ENCODE measurements around the gene ZNF594.
"Not testable (repeated sequence)": the region's sequence is repeated elsewhere in the genome, so short reads cannot be mapped to it uniquely, and the experiment has no call there.

The ZNF594 gene

DNA sequence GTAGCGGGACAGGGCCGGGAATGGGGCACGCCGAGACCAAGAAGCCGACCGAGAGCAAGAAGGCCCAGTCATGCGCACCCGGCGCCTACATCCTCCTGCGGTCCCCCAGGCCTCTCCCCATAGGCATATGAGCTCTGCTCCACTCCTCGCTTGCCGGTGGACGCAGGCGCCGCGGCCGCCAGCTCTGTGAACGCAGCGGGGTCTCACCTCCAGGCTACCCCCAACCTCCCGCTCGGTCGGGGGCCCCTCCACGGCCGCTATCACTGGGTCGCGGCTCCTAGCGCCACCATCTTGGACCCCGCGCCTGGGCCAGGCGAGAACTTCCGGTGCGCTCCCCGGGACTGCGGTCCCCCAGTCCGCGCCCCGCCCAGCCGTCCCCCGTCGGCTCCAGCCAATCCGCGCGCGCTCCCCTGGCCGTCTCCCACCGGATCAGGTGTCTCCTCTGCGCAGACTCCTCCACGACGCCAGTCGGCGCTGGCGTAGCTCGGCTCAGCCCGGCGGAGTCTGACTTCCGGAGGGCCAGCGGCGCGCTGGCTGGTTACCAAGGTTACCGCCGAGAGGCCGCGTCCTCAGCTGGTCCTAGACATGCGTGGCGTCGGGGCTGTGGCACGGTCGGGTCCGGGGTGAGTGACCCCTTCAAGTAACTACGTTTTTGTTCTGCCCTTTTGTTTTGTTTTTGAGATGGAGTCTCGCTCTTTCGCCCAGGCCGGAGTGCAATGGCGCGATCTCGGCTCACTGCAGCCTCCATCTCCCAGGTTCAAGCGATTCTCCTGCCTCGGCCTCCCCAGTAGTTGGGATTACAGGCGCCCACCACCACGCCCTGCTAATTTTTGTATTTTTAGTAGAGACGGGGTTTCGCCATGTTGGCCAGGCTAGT, at the start of gene ZNF594:
TSS of gene ZNF594 (minus strand) at position 328 of the 877 bp plus-strand sequence. CDS start 7,612 bp downstream, outside the sequence.
- peak; percentile 97 for DNase-seq

DNA sequence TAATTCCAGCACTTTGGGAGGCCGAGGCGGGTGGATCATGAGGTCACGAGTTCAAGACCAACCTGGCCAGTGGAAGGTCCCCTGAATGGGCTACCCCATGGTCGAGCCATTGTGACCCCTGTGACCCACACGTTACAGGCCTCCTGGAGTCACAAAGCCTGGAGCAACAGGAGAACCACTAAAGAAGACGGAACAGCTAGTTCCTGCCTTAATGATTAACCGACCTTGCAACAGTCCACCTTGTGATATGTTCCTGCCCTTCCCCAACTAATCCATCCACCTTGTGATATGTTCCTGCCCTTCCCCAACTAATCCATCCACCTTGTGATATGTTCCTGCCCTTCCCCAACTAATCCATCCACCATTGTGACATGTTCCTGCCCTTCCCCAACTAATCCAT, 48.1 kb upstream of the ZNF594 start:
- not testable (repeated sequence) for DNase-seq

DNA sequence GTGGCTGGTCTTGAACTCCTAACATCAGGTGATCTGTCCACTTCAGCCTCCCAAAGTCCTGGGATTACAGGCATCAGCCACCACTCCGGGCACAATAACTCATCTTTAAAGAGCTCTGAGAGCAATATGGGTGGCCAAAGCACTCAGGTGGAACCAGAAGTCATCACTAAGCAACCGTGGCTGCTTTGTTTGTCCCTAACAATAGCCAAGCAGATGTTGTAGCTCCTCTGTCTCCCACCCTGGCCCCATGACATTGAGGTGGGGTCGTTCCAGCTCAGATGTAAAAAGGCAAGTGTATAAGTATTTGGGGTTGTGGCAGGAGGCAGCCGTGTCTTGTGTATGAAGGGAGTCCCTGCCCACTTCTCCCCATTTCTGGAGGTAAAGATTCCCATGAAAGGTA, 46.7 kb upstream of the ZNF594 start:
- no peak for DNase-seq

DNA sequence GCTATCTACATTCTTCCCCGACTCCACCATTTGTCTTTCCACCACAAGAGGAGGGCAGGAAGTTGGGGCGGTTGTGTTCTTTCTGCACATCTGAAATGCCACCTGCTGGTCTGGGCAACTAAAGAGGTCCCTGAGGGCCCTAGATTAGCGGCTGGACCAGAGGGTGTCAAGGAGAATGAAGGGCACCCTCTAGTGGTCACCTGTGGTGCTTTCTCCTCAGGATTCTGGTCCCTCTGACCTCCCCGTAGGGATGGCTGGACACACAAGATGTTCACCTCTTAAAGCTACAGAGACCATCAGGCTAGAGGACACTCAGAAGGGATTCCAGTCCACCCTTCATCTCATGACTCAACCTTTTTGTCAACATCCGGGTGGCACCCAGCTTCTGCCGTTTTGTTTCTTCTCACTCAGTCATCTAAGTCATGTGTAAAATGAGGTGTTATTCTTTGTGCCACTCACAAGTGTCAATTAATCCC, 45.9 kb upstream of the ZNF594 start:
- no peak for DNase-seq

DNA sequence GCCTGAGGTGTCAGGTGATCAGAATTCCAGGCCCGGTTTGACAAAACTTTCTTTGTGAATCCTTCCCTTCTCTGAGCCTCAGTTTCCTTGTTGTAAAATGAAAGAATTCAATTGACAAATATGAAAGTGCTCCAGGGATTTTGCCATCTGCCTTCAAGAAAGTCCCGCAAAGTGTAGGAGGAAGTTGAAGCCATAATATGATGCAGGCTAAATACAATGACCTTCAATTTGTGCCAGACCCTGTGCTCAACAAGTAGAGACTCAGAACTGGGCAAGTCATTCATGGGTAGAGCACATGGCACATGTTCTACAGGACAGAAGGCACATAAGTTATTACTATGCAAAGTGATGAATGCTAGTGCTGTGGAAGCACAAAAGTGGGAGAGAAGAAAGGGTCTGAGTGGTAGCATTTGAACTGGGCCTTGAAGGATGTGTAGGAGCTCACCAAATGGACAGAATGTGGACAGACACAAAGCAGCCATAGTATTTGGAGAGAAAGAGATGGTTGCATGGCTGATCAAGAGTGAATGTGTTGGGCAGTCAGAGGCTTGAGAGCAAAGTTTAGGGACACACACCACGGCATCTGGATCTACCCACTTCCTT, 45.4 kb upstream of the ZNF594 start:
- no peak for DNase-seq

DNA sequence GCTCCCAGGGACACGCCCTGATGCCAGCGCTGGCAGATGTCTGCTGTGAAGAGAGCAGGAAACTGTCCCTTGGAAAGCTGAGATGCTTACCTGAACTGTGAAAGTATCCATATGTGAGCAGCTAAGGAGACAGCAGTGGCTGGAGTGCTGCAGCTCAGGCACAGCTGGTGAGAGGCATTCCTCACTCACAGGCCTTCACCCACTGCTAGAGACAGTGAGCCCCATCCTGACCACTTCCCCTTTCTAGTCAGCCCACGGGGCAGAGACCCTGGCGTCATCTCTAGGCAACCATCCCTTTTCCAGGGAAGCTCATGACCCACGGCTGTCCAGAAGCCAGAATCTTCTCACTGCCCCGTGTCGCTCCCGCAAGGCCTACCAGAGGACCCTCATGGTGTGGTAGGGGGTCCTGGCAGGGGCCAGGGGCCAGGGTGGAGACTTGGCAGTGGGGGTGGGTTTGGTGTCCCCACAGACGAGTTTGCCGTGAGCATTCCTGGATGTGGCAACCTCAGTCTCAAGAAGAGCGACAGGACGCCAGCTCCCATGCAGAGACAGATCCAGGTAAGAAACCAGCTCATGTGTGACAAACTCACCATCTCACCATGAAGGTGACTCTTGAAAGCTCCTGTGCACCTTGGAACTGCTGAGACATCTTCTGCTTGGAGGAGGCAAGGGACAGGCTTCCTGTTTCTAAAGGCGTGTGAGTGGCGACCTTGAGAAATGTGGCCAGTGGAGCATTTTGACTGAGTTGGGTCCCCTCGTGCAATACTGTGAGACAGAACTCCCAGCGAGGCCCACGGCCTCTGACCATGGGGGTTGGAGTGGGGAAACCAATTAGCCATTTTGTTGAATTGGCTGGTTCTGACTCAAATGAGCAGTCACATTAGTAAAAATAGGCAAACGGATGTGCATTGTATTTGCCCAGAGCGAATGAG, 43.2 kb upstream of the ZNF594 start, which contains the start of gene SCIMP:
TSS of gene SCIMP (minus strand) at position 216 of the 932 bp plus-strand sequence. CDS start at position 111, 105 bp downstream.
- DNase-seq = no peak

DNA sequence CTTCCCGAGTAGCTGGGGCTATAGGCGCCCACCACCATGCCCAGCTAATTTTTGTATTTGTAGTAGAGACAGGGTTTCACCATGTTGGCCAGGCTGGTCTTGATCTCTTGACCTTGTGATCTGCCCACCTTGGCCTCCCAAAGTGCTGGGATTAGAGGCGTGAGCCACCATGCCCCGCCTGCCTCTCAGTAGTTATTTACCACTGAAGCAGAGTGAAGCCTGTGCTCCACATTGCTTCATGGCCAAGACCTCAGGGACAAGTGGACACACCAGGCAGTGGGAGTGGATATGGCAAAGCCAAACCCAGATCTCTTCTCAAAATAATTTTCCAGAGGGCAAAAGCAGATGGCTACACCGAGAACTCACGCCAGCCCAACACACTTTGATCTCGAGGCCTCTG, 41.8 kb upstream of the ZNF594 start:
- not testable (repeated sequence) for DNase-seq

DNA sequence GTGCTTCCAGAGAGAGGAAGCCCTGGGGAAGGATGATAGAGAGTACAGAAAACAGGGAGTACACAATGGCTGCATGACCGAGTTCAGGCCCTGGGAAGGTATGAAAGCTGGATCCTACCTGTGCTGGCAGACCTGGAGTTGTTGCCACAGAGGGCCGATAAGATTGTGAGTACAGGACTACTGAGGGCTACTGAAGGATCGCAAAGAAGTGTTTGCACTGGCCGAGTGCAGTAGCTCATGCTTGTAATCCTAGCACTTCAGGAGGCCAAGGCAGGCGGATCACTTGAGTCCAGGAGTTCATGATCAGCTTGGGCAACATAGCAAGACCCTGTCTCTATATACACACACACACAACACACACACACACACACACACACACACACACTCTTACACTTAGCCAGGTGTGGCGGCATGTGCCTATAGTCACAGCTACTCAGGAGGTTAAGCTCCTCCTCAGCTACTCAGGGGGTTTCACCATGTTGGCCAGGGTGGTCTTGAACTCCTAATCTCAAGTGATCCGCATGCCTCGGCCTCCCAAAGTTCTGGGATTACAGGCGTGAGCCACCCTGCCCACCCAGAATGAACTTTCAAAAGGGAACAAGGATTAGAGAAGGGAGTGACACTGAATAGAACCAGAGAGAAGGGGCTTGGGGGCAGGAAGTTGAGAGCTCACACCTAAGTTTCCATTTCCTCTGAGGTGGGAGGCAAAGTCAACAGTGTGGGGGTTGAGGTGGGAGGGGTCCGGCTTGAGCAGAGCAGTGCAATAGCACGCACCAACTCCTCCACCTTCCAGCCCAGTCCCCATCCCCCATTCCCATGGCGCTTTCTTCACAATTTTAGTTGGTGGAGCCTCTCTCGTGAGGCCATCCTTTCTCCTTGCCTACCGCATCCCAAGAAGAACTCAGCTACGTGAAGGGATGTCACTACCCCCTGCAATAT, 35.5 kb upstream of the ZNF594 start:
- no peak for DNase-seq

DNA sequence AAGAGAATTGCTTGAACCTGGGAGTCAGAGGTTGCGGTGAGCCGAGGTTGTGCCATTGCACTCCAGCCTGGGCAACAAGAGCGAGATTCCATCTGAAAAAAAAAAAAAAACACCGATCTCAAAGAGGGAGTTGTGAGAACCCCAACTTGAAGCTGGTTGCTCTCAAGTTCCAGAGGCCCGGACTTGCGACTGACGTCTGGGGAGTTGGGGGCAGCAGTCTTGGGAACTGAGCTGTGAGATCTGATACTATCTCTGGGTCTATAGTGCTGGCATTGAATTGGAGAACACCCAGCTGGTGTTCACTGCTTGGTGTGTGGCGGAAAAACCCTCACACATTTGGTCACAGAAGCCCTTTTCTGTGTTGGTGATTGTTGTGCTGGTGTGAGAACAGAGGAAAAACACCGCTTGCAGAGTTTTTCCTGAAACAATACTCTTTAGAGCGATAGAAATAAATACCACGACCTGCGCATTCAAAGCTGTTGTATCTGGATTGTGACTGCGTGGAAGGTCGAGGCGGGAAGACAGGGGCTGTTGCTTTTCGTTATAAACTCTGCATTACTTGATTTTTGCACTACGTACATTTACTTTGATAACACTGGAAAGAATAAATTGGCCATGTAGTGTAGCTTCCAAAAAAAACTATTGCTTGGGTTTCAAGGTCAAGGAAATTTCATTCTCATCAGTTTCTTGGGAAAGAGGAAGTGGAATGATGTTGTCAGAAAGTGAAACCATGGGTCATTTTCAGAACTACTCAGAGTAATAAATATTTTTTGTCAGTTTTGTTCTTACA, 34.2 kb upstream of the ZNF594 start:
- DNase-seq = no peak

DNA sequence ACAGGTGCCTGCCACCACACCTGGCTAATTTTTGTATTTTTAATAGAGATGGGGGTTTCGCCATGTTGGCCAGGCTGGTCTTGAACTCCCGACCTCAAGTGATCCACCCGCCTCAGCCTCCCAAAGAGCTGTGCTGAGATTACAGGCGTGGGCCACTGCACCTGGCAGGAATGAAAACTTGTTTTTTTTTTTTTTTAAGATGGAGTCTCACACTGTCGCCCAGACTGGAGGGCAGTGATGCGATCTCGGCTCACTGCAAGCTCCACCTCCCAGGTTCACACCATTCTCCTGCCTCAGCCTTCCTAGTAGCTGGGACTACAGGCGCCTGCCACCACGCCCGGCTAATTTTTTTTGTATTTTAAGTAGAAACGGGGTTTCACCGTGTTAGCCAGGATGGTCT, 30.2 kb upstream of the ZNF594 start:
- DNase-seq = not testable (repeated sequence)

DNA sequence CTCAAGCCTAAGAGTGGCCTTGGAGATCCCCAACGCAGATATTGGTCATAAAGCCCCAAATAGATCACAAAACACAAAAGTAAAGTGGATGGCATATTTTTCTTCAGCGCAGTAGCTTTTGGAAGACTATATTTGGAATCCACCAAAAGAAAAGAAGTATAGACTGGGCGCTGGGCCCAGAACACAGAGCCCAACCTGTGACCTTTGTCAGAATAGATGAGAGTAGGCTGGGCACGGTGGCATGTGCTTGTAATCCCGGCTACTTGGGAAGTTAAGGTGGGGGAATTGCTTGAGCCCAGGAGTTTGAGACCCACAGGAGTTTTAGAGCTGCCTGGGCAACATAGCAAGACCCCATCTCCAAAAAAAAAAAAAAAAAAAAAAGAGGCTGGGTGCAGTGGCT, 28.4 kb upstream of the ZNF594 start:
- no peak for DNase-seq

DNA sequence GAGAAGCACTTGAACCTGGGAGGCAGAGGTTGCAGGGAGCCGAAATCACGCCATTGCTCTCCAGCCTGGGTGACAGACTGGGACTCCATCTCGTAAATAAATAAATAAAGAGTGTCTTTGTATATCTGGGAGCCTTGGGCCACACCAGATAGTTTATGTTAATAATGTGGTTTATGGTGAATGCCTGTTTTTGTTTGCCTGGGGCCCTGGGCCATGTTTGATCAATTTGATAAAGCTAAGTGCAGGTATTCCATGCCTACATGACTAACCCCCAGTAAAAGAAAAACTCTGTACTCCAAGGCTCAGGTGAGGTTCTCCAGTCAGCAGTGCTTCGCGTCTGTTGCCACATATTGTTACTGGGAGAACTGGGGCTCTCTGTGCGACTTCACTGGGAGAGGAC, 27.9 kb upstream of the ZNF594 start:
- no peak for DNase-seq

DNA sequence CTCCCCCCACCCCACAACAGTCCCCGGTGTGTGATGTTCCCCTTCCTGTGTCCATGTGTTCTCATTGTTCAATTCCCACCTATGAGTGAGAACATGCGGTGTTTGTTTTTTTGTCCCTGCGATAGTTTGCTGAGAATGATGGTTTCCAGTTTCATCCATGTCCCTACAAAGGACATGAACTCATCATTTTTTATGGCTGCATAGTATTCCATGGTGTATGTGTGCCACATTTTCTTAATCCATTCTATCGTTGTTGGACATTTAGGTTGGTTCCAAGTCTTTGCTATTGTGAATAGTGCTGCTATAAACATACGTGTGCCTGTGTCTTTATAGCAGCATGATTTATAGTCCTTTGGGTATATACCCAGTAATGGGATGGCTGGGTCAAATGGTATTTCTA, 25.9 kb upstream of the ZNF594 start:
- DNase-seq = not testable (repeated sequence)

DNA sequence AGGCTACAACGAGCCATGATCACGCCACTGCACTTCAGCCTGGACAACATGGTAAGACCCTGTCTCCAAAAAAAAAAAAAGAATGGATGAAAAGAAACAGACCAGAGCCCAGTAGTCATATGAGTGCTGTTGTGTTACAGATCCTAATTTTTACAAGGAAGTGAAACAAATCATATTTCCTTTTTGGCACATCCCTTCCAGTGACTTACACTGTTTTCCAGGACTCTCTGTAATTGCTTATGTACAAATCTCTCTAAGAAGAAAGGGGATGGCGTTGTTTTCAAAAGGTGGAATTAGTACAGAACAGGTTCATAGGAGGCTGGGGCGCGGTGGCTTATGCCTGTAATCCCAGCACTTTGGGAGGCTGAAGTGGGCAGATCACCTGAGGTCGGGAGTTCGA, 19.8 kb upstream of the ZNF594 start:
- DNase-seq = no peak

DNA sequence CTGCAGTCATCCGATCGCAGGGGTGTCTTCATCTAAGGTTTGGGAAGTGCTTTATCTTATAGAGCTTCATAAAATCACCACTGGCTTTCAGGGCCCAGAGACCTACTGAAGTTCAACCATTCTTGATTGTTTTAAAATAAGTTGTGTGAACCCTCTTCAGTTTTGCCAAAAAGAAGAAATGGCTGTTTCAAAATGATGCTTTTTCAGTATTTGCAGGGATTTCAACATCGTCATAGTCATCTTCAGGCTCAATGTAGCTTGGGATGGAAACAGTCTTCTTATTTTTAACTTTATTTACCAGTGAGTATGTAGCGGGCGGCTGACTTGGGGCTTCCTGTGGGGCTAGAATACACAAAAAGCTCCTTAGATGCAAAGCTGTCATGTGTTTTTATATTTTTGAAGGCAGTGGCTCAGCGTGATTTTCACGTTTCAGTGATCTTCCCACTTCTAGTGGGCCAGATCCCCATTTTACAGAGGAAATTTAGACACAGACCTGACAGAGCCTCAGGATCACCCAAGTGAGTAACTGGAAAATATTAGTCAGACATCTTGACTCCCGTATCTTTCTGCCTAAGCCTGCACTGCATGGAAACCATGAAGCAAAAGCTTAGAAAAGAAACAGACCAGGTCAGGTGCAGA, 19.1 kb upstream of the ZNF594 start:
- no peak for DNase-seq

DNA sequence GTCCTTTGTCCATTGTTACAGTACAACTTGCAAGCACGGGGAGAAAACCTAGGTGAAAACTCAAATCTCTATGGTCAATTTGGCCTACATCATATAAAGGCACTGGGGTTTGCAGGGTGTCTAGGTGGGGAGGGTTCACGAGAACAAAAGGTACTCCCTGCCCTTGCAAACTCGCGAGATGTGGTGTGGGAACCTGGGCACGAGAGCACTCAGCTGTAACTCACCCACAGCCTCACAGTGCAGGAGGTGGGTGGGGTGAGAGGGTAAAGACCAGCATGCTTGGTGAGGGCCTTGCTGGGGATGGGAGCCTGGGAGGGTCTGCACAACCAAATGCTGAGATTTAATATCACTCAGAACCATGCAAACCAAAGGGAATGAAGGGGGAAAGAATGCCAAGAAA, 18.4 kb upstream of the ZNF594 start:
- no peak for DNase-seq

DNA sequence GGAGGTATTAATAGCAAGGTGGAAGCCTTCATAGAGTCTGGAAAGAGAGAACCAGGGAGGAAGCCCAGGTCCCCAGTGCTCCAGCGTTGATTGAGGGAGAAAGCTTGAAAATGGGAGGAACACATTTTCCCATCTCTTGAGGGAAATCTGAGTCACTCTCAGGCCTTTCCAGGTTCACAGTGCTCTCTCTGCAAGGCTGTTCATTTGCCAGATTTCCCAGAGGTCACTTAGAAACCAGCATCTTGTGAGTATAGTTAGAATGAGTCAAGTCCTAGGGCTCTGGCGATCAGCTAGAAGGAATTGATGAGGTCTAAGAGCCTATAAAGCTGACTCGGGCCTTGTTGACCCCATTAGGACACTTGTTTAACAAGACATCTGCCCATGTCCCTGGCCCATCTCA, 17.7 kb upstream of the ZNF594 start:
- DNase-seq = no peak

DNA sequence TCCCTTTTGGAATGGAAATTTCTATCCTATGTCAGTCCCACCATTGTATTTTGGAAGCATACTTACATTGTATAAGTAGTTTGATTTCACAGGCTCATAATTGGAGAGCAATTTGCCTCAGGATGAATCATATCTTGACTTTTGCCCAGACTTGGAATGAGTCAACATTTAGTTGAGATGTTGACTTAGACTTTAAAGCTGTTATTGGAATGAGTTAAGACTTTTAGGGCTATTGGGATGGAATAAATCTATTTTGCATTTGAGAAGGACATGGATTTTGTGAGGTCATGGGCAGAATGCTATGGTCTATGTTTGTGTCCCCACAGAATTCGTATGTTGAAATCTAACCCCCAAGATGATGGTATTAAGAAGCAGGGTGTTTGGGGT, 12.2 kb upstream of the ZNF594 start:
- no peak for DNase-seq

DNA sequence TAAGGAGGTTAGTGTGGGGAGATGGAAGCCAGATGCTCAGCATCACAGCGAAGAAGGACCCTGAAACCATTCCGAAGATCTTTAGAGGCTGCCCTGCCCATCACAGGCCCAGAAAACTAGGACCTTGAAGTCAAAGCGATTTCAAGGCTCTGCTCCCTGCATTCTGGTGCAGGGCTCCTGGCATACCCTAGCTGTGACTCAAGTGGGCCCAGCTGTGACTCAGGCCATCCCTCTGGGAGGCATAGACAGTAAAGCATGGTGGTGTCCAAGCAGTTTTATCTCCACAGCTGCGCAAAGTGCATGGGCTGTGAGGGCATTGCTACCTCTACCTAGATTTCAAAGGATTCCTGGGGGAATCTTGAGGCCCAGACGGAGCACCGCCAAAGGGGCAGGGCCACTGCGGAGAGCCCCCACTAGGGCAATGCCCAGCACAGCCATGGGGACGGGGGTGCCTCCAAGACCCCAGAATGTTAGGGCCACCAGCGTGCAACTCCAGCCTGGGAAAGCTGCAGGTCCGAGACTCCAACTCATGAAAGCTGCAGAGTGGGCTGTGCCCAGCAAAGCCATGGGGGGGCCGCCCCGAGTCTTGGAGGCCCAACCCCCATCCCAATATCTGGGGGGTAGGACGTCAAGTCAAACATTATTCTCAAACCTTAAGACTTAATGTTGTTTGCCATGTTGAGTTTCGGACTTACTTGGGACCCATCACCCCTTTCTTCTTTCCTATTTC, 11.7 kb upstream of the ZNF594 start:
- DNase-seq = no peak

DNA sequence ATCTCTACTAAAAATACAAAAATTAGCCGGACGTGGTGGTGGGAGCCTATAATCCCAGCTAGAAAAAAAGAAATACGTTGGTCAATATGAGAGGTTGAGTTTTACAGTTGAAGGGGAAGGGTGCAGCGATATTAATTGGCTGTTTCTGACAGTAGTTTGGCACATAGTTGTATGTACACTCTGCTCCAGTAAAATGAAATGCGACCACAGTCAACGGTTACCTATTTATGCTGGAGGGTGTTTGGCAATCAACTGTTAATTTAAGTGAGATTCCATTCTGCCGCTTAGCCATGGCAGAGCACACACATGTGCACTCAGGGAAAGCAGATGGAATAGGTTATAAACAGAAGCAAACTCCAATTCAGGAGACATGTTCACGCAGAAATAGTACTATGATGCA, 9.3 kb upstream of the ZNF594 start:
- DNase-seq = no peak
